HL-60/S4 treated with retinoic acid at 250 ng/mL for 4 days and 3 days (cell line): ENCODE measurements around the gene HSD17B2.

Experiments used
- in situ Hi-C: fragments of 300-500 bp; cut with MboI; formaldehyde crosslinking; loops from 2 replicates; pipeline ENCODE4 v1.7.0; 2022; ENCODE audit warnings: low sequenced_read_pairs

Gene HSD17B2

GRCh38 chr16:82074019-82074558 is 39.0 kb downstream of the HSD17B2 start:
- in situ Hi-C loops = no loop called here

GRCh38 chr16:82078125-82078524 is 43.1 kb downstream of the HSD17B2 start:
- in situ Hi-C loops = no loop called here

DNA sequence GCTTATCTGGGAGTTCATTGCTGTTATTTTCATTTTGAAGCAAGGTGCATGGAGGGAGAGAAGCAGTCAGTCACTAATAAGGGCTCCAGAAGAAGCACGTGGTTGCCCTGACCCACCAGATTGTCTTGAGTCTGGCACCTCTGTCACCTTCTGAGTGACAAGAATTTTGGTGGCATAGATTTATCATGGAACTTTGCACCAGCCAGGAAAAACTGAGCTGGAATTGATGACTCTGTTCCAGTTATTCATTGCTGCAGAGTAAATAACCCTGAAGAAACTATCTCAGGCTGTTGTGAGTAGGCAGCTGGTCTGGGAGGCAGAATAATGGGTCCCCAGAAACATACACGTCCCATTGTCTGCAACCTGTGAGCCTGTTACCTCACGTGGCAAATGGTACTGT is 44.8 kb downstream of the HSD17B2 start:
- in situ Hi-C loops = no loop called here

DNA sequence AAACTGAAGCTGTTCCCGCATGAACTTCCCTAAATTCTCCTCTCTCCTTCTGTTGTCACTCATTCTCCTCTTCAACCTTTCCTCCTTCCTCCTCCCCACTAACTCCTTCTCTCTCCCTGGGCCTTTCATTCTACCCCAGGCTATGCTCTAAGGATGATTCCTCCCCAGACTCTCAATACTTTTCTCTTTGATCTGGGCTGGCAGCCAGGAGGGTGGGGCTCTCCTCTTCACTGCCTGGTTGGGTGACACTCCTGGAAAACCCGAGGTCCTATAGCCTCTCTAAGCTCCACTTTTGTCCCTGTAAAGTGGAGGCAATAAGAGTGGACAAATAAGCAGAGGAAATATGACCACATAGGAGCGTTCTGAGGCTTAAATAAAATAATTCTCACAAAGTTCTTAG is 46.2 kb downstream of the HSD17B2 start:
- in situ Hi-C loops = no loop called here

GRCh38 chr16:82082097-82082496 is 47.0 kb downstream of the HSD17B2 start:
- in situ Hi-C loops = no loop called here

DNA sequence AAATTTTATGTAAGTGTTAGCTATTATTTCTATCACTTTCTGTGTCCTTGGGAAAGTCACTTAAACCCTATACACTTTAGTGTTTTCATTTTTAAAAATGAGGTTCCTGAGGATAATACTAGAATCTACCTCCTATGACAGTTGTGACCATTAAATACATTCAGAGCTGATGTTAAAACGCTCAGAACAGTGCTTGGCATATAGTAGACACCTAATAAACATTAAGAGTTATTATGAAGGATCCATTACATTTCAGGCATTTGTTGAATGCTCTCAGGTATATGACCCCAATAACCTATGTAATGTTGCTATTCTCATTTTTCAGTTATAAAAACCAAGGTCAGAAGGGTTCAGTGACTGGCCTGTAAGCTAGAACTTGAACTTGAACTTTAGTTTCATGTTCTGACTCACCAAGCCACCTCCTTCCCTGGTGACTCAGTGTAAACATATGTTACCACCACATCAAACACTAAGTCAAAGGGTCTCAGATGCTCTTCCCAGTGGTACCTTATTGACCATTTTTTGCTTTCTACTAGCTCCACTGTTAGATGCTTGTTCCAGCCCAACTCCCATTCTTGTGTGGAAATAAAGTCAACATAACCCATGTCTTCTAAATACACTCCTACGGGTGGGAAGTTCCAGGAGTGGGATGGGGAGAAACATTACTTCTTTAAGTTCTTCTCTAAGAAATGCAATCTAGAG is 47.6 kb downstream of the HSD17B2 start:
- in situ Hi-C loops = no loop called here

GRCh38 chr16:82083710-82084353 is 48.8 kb downstream of the HSD17B2 start:
- in situ Hi-C loops = no loop called here

DNA sequence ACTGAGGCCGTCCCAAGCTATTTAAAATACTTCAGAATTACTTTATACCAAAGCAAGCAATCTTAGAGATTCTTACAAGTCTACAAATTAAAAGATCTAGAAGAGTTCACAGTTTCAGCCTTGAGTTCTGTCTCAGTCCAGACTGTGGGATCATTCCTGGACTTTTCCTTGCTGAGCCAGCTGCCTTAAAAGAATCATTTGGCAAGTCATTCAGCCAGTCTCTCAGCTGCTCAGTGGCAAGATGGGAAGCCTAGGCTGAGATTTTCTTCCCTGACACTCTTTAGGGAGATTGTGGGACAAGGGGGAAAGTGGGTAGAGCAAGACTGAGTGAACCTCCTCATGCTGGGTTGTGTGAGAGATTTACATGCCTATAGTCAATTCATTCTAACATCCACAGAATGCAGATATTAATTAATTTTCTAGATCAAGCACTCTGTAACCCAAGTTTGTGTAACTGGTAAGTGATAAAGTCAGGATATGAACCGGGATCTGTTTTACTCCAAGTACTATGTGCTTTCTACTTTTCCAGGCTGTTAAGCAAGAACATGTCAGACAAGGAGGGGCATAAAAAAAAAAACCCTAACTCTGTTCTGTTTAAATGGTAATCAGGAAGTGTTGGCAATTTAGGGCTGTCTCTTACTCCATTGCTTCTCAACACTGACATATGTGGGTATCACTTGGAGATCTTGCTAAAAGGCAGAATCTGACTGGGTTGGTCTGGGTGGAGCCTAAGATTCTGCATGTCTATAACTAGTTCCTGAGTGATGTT is 50.1 kb downstream of the HSD17B2 start:
- in situ Hi-C loops = no loop called here

DNA sequence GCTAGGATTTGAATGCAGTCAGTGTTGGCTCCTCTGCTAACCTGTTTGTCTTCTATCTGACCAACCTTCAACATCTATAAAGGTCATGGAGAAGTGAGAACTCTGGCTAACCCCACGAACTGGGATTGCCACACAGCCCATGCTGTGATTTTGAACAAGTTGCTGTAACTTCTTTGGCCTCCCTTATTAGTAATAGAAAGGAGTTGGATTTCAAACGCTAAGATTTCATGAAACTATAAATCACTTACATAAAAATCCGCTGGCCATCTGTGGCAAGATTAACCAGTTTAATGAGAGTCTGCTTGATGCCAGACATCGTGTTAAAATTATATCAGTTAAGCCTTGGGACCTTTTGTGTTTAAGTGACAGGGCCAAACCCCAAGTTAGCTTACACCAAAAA is 53.4 kb downstream of the HSD17B2 start:
- in situ Hi-C loops = no loop called here

- in situ Hi-C loops = no loop called here
Observed at GRCh38 chr16:82091241-82091640, 56.2 kb downstream of the HSD17B2 start.

- in situ Hi-C loops = no loop called here
Observed at GRCh38 chr16:82092711-82093110, 57.7 kb downstream of the HSD17B2 start.

- in situ Hi-C loops = no loop called here
Observed at GRCh38 chr16:82093666-82094300, 58.7 kb downstream of the HSD17B2 start.

DNA sequence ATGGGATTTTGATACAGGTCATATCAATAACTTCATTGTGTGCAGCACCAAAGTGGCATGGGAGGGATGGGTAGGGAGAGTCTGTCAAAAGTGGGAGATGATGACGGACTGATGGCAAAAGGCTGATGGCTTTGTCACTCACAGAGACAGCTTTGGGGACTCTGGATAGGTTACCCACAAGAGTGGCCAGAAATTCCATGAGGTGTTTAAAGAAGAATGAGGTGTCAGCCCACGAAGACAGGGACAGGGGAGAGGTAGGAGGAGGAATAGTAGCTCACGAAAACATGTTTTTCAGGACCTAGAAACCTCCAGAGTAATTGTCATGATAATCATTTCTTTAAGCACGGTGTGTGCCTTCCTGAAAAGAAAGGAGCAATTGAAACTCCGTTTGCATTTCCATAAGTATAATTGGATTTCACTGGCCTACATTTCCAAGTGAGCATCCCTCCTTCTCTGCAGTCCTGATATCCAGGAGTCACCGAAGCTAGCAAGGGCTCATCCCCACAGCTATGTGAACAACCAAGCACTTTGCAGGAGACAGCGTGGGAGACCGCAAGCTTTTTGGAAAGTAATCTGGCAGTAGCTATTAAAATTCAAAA is 60.0 kb downstream of the HSD17B2 start:
- in situ Hi-C loops = no loop called here

- in situ Hi-C loops = no loop called here
Observed at GRCh38 chr16:82096641-82097040, 61.6 kb downstream of the HSD17B2 start.

GRCh38 chr16:82105107-82105506 is 70.1 kb downstream of the HSD17B2 start:
- in situ Hi-C loops = loop anchor here (25.0 kb wide), 1 partner anchor 107 kb away; no protein-coding TSS in a partner anchor

GRCh38 chr16:82108100-82108499 is 73.0 kb downstream of the HSD17B2 start:
- in situ Hi-C loops = loop anchor here (25.0 kb wide), 1 partner anchor 104 kb away; no protein-coding TSS in a partner anchor

GRCh38 chr16:82108774-82109173 is 73.7 kb downstream of the HSD17B2 start:
- in situ Hi-C loops = loop anchor here (25.0 kb wide), 1 partner anchor 104 kb away; no protein-coding TSS in a partner anchor

DNA sequence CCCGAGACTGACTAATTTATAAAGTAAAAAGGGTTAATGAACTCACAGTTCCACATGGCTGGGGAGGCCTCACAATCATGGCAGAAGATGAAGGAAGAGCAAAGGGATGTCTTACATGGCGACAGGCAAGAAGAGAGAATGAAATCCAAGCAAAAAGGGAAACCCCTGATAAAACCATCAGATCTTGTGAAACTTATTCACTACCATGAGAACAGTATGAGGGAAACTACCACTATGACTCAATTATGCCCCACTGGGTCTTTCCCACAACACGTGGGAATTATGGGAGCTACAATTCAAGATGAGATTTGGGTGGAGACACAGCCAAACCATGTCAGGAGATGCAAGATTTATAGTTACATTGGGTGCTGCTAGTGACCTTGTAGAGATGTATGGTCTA is 74.2 kb downstream of the HSD17B2 start:
- in situ Hi-C loops = loop anchor here (25.0 kb wide), 1 partner anchor 103 kb away; no protein-coding TSS in a partner anchor

- in situ Hi-C loops = loop anchor here (25.0 kb wide), 1 partner anchor 100 kb away; no protein-coding TSS in a partner anchor
Observed at GRCh38 chr16:82111944-82112343, 76.9 kb downstream of the HSD17B2 start.

DNA sequence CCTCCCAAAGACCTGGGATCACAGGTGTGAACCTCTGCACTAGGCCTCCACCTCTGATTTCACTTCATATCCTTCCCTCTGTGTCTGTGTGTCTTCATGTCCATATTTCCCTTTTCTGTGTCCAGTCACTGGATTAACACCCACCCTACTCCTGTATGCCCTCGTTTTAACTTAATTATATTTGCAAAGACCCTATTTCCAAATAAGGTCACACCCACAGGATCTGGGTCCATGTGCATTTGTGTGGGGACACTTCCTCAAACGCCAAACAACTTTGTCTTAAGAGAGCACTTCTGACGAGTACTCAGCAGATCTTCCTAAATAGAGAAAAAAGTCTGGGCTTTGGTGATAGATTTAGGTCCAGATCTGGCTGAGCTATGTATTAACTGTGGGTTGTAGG is 78.7 kb downstream of the HSD17B2 start:
- in situ Hi-C loops = loop anchor here (25.0 kb wide), 1 partner anchor 99 kb away; no protein-coding TSS in a partner anchor
